Body of pancreas (tissue), 4 donors: ENCODE measurements around the gene PVALB.

Source experiments
- POLR2A ChIP-seq, 3 donors: fragments of 450-650 bp; IDR thresholded peaks; one replicate each; pipeline ENCODE4 v1.6.1; 2016; ENCODE audit warnings: antibody characterized with exemption in 3 of 3, mild to moderate bottlenecking in 2 of 3
- TF ChIP-seq, protein P1 (sequence below), 7 experiments: fragments of 450-650 bp in 4 of 7; fragments of 200-600 bp in 3 of 7; sonication (generic) in 3 of 7; IDR thresholded peaks; one replicate each; pipeline ENCODE4 v1.5.1; 2016 to 2019; ENCODE audit warnings: antibody characterized with exemption in 7 of 7

DNA sequence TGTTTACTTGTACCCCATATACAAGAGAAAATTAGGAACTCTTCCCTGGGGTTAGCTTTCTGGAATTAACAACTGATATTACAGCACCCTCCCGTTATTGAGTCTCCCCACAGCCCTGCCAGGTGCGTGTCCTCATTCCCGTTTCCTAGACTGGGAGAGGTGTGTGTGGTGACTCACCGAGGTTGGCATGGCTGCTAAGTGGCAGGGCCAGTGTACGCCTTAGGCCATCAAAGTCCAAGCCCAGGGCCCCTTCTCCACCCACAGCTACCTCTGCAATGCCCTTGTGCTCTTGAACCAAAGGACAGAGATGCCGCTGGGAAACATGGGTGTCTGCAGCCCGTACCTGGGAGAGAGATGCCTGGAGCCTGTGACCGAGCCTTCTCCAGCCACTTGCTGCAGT is 53.3 kb downstream of the PVALB start:
- TF ChIP-seq POLR2A (IDR thresholded peaks at IDR 0.05), result no peak
- TF ChIP-seq, protein P1, sequence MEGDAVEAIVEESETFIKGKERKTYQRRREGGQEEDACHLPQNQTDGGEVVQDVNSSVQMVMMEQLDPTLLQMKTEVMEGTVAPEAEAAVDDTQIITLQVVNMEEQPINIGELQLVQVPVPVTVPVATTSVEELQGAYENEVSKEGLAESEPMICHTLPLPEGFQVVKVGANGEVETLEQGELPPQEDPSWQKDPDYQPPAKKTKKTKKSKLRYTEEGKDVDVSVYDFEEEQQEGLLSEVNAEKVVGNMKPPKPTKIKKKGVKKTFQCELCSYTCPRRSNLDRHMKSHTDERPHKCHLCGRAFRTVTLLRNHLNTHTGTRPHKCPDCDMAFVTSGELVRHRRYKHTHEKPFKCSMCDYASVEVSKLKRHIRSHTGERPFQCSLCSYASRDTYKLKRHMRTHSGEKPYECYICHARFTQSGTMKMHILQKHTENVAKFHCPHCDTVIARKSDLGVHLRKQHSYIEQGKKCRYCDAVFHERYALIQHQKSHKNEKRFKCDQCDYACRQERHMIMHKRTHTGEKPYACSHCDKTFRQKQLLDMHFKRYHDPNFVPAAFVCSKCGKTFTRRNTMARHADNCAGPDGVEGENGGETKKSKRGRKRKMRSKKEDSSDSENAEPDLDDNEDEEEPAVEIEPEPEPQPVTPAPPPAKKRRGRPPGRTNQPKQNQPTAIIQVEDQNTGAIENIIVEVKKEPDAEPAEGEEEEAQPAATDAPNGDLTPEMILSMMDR (IDR thresholded peaks at IDR 0.05), result no peak
